WI38 (cell line): ENCODE results near the gene SAMD3.
"Not testable (repeated sequence)": the region's sequence is repeated elsewhere in the genome, so short reads cannot be mapped to it uniquely, and the experiment has no call there.

Experiments used
- H3K4me3 ChIP-seq: 2 replicates; pipeline ENCODE4 v1.5.1; 2011; ENCODE audit warnings: low read depth, mild to moderate bottlenecking, control low read depth, low read length
- TF ChIP-seq, protein P1 (sequence below): IDR thresholded peaks from 2 replicates; pipeline ENCODE4 v1.5.1; 2012; ENCODE audit warnings: low read depth, mild to moderate bottlenecking, control low read depth, low read length

Gene SAMD3

GRCh38 chr6:130222775-130223174 is at the start of gene SAMD3:
Gene SAMD3, minus strand, starts transcription at chr6:130222951. Its CDS starts 7,678 bp downstream, at chr6:130215273.
- TF ChIP-seq, protein P1, sequence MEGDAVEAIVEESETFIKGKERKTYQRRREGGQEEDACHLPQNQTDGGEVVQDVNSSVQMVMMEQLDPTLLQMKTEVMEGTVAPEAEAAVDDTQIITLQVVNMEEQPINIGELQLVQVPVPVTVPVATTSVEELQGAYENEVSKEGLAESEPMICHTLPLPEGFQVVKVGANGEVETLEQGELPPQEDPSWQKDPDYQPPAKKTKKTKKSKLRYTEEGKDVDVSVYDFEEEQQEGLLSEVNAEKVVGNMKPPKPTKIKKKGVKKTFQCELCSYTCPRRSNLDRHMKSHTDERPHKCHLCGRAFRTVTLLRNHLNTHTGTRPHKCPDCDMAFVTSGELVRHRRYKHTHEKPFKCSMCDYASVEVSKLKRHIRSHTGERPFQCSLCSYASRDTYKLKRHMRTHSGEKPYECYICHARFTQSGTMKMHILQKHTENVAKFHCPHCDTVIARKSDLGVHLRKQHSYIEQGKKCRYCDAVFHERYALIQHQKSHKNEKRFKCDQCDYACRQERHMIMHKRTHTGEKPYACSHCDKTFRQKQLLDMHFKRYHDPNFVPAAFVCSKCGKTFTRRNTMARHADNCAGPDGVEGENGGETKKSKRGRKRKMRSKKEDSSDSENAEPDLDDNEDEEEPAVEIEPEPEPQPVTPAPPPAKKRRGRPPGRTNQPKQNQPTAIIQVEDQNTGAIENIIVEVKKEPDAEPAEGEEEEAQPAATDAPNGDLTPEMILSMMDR: no peak
- no peak within 1 kb of the TSS for H3K4me3 ChIP-seq

DNA sequence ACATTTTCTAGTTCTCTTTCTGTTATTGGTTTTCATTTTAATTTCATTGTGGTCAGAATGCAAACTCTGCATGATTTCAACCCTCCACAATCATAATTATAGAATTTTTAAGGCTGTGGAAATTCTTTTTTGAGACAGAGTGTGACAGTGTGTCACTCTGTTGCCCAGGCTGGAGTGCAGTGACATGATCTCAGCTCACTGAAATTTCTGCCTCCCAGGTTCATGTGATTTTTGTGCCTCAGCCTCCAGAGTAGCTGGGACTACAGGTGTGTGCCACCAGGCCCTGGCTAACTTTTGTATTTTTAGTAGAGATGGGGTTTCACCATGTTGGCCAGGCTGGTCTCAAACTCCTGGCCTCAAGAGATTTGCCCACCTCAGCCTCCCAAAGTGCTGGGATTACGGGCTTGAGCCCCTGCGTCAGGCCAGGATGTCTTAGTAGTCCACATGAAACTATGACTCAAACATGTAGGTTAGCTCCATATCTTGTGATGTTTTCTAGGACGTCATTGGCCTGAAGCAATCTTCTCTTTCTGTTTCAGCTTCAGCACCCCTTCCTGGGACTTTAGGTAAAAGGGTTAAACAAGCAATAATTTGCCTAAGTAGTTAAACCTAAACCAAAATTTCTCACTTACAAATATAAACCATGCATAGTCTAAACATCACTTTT is 47.4 kb upstream of the SAMD3 start:
- no peak overlapping the region for H3K4me3 ChIP-seq
- TF ChIP-seq, protein P1: no peak

- not testable (repeated sequence) for H3K4me3 ChIP-seq
These were observed 42.8 kb upstream of the SAMD3 start for GRCh38 chr6:130265553-130265952.

- H3K4me3 ChIP-seq: no peak overlapping the region
These were observed 39.3 kb upstream of the SAMD3 start for GRCh38 chr6:130262008-130262407.

DNA sequence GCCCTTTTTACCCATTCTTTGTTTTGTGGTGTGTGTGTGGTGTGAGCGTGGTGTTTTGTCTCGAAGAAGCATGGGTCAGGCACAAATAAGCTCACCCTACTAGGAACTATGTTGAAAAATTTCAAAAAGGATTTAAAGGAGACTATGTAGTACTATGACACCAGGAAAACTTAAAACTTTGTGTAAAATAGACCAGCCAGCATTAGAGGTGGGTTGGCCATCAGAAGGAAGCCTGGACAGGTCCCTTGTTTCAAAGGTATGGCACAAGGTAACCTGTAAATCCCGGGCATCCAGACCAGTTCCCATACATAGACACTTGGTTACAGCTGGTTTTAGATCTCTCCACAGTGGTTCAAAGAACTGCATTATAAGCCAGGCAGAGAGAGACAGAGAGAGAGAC is 38.8 kb upstream of the SAMD3 start:
- H3K4me3 ChIP-seq: not testable (repeated sequence)

More at GRCh38 chr6:130262008-130262407, 39.3 kb upstream of the SAMD3 start:
- TF ChIP-seq, protein P1: no peak

DNA sequence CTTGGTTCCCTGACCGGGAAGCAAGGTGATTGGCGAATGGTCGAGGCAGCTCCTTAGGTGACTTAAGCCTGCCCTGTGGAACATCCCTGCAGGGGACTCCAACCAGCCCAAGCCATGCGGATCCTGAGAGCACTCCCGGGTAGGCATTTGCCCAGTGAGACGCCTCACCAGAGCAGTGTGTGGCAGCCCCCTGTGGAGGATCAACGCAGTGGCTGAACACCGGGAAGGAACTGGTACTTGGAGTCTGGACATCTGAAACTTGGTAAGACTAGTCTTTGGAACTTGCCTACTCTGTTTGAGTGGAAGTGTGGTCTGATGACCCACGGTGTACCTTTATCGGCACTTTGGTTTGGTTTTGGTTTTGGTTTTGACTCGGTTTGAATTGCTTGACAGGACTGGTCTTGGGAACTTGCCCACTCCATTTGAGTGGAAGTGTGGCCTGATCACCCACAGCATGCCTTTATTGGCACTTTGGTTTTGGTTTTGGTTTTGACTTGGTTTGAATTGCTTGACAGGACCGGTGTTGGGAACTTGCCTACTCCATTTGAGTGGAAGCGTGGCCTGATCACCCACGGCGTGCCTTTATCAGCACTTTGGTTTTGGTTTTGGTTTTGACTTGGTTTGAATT is 38.0 kb upstream of the SAMD3 start:
- H3K4me3 ChIP-seq: not testable (repeated sequence)

- not testable (repeated sequence) for H3K4me3 ChIP-seq
These were observed 37.3 kb upstream of the SAMD3 start for GRCh38 chr6:130260050-130260462.

- TF ChIP-seq, protein P1: no peak
- no peak overlapping the region for H3K4me3 ChIP-seq
These were observed 36.8 kb upstream of the SAMD3 start for GRCh38 chr6:130259557-130259956.

DNA sequence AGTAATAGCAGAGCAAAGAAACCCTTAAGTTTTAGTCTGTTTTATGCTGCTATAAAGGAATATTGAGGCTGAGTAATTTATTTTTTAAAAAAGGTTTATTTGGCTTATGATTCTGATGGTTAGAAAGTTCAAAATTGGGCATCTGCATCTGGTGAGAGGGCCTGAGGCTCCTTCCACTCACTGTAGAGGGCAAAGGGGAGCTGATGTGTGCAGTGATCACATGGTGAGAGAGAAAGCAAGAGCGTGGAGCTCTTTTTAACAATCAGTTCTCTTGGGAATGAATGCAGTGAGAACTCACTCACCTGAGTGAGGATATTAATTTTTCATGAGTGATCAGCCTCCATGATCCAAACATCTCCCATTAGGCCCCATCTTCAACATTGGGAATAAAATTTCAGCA is 36.4 kb upstream of the SAMD3 start:
- TF ChIP-seq, protein P1: no peak

More for the DNA sequence above, 36.4 kb upstream of the SAMD3 start:
- no peak overlapping the region for H3K4me3 ChIP-seq
